COR-L47 (cell line): Measurements from ENCODE around the gene RFX3.

Experiments used
- DNase-seq: peaks from one replicate; lab custom pipeline; 2025; lab: John Stamatoyannopoulos, UW

Gene RFX3

DNA sequence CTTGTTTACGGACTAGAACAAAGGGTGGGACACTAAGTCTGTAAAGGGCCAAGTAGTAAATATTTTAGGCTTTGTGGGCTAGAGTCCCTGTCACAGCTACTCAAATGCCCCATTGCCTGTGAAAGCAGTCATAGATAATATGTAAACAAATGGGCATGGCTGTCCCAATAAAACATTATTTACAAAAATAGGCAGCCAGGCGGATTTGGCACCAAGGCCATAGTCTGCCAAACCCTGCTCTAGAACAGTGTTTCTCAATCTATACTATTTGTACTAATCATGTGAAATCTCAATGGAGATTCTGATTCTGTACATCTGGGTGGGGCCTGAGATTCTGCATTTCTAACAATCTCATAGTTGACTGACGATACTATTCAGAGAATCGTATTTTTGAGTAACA lies 92.0 kb downstream of the RFX3 start:
- no peak for DNase-seq

DNA sequence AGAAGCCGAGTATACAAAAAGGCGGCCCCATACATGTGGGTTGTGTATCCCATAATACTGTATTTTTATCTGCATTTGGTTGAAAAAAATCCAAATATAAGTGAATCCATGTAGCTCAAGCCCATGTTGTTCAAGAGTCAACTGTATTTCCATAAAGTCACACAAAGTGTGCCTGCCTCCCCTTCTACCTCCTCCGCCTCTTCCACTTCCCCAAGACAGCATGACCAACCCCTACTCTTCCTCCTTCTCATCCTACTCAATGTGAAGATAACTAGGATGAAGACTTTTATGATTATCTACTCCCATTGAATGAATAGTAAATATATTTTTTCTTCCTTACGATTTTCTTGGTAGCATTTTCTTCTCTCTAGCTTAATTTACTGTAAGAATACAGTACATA lies 92.7 kb downstream of the RFX3 start:
- DNase-seq = no peak

DNA sequence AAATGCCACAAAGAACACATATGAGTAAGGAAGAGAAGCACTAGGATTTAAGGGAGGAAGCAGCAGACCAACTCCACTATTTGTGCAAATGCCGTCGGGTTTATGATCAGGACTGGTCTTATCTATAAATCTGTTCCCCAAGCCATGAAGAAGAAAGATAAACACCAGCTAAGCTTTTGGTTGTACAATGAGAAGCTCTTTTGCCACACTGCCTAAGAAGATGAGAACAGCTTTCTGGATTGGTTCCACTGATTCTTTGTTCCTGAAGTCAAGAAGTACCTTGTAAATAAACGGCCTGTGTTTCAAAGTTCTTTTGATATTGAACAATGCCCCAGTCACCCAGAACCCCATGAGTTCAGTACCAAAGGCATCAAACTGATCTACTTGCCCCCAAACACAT lies 93.9 kb downstream of the RFX3 start:
- no peak for DNase-seq

DNA sequence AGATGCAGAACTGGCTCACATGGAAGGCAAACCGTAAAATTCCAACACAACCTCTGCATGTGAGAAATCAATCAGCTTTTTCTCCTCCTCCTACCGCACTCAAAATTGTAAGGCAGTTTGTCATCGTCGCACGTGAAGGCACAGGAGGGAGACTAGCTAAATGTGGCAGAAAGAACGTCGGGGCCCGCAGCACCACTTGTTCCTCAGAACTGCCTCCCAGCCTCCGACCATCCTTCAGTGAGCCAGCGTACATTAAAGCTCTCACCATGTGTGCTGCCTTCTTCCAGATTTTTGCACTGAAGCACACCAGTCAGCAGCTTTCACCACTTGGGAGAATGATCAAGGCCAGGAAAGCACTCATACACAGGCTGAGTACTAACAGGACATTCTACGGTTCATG lies 105.9 kb downstream of the RFX3 start:
- no peak for DNase-seq

DNA sequence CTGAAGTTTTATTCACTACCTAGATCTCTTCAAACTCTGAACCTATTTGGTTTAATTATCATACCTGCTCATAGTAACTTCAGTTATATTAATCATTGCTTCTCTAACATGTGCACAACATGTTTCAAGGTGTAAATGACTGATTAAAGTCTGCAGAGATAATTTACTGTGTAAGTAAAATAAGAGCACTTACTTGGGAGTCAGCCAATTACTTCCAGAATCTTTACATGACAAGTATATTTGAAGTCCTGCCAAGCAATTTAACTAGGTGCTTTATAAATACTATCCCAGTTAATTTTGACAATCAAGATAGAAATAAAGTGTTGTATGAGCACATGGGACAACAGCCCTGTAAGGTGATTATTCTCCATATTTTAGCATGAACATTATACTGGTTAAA lies 109.9 kb downstream of the RFX3 start:
- no peak for DNase-seq

DNA sequence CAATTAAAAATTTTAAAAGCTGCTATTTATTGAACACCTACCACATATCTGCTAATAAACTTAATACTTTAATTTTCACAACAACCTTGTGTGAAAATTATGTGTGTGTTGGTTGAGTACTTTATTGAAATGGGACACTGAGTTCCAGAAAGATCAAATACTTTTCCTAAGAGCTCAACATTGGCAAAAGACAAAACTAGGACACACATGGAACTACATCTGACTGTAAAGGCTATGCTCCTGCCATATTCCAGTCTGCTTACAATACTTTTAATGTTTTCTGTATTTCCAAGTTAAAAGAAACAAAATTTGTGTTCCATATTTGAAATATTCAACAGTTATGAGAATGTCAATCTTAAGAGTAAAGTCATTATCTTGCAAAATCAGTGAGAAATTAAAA lies 111.8 kb downstream of the RFX3 start:
- DNase-seq = no peak

DNA sequence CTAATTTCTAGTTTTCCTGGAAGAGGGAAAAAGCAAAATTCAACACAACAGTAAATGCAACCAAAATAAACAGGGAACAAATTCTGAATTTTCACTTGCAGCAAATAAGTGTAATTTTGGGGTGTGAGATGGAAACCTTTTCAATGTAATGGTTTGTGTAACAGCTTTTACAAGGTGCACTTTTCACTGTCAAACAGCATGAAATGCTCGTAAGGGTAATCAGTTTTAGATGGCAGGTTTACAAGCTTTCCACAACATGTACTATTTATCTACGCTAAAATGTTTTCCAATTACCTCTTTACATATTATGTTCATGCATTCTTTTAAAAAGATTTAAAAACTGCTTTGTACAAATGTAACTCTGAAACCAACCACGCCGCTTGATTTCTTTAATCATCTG lies 115.3 kb downstream of the RFX3 start:
- no peak for DNase-seq

DNA sequence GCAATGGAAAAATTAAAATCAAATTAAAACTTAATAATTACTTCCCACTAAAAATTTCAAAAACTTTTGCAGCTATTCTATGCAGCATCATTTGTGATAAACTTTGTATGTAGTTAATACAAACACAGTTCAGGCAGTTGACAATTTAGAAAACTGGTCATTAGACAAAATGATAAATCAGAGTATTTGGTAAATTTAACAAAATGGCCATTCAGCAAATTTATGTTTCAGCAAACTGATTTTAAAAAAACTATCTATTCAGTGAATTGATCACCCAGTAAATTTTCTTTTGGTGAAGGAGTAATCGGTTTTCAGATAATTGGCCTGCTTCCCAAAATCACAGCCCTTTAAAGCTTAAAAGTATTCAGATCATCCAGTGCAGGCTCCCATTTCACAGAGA lies 116.3 kb downstream of the RFX3 start:
- no peak for DNase-seq

DNA sequence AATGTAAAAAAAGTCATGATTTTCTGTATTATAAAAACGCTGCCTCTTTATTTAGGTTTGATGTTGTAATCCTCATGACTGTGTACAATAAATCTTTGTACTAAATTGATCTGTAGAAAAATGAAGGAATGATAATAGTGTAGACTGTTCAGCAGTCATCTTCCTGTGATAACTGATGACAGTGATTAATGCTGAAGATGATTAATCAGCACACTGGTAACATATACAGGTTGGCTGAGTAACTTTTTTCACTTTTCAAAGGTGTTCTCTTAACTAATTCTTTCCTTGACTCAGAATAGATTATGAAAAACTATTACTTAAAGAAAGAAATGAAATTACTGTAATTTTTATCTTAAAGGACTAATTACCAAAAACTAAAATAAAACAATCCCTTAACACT lies 122.5 kb downstream of the RFX3 start:
- DNase-seq = no peak

DNA sequence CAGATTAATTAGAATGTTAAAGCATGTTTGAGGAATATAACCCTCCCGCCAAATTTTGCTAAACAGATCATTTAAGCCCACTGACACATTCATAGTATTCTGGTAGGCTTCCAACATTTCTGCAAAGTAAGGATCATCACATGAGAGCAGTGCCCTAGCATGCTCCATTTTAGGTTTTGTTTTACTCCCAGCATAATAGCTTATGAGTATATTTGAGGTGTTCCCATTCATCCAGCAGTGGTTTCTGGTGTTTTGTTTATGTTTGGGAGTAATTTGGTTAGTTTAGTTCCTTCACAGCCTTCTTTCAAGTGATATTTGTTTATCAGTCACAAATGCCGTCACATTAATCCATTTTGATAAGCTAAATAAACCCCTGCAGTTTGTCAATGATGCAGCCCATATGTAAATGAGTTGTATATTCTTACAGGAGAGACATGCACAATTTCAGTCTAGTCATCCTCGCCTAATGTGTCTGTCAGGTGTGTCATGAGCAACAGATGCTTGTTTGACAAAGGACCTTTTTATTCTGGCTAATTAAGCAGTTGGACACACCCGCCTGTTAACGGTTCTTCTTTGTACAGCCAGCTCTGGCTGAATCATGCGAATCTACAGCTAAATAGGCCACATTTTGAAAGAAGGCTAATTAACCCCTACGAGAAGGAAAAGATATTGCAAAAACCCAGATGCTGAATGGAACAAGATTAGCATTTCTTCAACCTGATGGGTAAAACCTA lies 124.4 kb downstream of the RFX3 start:
- DNase-seq = peak; percentile 93

DNA sequence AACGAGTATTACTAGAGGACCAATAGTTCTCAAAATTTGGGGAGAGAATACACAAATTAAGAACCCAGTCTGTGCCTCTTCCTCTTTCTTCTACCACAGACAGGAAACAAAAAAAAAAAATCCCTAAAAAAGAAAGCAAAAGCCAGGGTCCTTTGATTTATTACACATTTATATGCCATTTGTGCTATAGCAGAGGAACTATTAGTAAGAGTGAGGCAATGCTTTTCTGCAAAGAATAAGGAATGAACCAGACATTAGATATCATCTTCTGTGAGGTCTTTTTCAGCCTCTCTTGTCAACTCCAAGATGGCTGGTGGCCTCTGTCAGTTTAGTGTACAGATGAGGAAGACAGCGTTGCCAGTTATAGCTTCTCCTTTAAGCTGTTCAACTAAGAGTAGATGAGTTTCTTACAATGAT lies 127.6 kb downstream of the RFX3 start:
- DNase-seq = no peak

DNA sequence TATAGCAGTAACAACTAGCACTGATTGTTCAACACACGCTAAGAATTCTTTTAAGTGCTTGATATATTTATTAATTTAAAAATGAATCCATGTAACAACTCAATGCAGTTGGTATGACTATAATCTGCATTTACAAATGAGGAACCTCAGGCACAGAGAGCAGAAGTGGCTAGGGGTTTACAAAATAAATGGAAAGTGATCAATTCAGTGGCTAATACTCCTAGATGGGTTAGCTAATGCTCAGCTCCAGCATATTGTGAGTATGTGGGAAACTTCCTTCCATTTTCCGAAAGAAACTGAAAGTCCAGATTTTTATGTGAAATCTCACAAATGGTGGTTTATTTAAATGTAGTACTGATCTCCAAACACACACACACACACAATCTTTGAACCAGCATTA lies 128.0 kb downstream of the RFX3 start:
- DNase-seq = no peak

DNA sequence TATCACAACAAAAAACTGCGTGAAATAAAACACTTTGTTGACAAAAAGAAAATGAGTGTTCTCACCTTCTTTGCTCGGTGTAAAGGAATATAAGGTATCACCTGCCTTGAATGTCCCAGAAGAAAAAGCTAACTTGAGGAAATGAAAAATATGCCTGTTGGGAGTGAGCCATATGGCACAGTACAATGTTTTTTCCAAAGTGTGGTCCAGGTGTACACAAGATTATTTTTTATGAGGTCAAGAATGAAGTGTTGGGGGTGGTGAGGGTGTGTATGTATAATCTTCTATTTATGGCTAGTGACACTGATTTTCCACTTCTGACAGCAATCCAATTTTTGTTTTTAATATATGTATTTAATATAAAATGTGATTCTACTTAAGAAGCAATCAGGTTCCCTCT lies 134.4 kb downstream of the RFX3 start:
- DNase-seq = no peak

DNA sequence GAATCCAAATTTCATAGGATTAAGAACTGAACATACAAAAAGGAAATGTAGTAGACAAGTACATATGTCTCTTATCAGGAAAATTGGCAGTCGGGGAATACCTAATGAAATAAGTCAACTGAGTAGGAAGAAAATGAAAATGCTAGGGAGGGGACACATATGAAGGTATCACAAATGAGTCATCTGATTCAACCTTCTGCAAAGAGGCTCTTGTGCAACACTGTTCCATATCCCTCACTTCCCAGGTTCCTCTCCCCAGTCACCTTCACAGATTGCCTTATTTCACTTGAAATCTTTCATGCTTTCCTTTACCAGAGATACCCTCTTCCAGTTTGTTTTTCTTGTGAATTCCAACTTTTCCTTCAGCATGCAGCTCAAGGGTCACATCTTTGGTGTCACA lies 139.0 kb downstream of the RFX3 start:
- DNase-seq = no peak

DNA sequence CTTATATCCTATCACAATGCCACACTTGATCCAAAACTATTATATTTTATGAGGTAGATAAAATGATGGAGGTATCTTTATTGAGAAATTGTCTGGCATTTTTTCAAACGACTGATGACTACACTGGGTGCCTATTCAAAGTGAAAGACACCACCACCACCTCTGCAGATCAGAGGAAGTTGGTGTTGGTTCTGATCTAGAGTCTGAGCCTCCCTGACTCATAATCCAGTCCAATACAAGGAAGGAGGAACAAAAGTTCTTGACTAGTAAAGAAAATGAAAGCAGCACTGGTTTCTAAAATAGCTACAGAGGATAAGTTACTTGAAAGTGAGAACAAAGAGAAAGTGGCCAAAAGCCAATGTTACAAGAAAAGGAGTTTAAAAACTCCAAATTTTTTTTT lies 139.9 kb downstream of the RFX3 start:
- no peak for DNase-seq

DNA sequence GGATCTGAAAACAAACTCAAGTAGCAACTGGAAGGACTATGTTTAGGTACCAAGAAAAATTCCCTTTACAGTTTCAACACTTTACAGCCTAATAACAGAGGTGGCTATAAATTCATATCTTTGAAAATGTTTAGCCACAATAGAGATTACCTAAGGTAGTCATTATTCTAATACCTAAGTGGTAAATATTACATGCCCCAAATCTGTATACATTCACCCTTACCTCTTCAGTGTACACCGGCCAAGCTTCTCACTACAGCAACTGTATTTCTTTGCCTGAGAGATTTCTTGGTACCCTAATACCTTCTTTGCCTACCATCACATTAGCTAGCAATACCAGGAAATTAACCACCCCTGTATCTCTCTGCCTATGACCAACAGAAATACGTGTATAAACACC lies 154.0 kb downstream of the RFX3 start:
- DNase-seq = no peak

DNA sequence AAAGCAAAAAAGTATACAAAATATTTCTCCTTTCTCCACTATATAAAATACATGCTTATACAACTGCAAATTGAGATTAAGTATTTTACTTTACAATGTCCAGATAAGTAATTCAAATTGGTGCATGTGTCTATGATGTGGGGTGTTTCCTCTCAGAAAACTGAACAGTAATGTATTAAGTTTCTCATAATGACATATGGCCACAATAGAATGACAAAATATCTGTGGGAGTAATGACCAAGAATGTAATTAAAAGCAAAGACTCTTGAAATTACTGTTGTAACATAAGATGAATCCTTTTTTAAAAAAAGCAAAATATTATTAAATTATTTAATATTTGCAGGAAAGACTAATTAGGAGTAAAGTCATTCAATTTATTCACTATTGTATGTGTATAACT lies 155.1 kb downstream of the RFX3 start:
- DNase-seq = no peak

DNA sequence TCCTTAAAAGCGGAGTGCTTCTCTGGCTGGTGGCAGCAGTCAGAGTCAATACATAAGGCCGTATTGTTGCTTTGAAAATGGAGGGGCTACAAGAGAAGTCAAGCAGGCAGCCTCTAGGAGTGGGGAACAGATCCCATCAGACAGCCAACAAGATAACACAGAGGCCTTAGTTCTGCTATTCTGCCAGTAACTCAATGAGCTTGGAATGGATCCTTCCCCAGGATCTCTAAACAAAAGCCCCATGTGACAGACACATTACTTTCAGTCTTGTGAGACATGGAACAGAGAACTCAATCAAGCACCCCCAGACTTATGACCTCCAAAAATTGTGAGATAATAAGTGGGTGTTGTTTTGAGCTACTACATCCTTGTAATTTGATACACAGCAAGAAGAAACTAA lies 158.6 kb downstream of the RFX3 start:
- DNase-seq = no peak

DNA sequence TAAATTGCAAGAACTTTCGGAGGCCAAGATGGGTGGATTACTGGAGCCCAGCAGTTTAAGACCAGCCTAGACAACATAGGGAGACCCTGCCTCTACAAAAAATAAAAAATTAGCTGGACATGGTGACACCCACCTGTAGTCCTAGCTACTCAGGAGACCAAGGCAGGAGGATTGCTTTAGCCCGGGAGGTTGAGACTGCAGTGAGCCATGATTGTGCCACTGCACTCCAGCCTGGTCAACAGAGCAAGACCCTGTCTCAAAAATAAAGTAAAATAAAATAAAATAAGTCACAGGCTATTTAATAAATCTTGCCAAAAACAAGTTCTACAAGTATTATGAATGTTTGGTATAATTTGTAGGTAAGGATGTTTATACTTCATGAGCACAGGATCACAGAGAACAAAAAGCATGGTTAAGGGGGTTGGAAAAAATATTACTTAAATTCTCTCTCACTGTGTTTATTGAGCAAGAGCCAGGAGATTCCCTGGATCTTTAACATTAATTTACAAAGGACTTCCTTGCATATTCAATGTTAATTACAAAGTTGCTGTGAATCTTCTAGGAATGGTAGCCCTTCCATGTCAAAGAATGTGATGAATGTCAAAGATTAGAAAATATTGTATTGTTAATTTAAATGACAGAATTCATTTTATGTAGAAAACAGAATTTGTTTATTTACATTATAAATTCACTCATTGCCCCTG lies 164.0 kb downstream of the RFX3 start:
- DNase-seq = no peak

DNA sequence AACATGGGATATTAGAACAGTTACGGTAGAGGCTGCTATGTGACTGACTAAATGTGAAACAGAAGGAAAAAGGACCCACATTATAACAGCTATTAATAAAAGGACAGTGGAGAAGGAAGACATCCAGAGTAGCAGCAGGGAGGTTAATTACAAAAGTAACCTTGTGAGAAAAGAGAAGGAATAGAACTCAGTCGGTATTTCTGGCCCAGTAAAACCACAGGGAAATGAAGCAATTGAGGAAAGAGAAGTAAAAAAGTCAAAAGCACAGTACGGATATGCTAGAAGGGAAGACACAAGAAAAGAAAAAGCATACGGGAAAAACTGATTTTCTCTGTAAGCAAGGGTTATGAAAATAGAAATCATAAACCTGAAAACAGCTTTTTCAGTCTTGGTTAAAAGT lies 164.7 kb downstream of the RFX3 start:
- DNase-seq = no peak

DNA sequence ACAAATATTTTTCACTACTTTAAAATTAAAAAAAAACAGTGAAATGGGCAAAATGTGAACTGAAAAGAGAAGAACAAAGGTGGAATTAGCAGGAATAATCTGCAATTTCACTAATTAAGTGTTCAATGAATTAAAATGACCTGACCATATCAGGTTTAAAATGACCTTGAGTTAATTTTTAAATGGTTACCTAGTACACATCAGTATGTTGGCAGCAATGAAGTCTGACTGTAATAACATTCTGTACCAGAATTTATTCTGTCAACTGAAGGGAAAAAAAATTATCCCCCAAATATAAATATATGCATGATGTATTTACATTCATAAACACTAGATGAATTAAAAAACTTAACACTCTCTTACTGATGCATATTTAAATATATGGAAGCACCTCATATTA lies 165.6 kb downstream of the RFX3 start:
- DNase-seq = no peak

DNA sequence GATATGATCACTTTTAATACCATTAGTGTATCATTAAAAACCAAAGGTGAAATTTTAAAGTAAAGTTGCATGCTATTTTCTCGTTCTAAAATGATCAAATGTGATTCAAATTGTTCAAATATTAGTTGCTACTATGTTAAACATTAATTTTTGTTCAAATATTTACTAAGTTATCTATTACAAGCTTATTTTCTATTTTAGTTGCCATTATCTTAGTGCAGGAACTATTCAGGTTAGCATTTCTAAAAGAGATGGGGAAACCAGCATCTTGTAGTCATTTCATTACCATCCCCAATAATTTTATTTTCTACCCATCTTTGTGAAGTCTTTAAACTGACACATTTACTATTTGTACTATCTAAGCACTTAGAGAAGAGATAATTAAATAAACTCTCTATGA lies 166.0 kb downstream of the RFX3 start:
- DNase-seq = no peak

DNA sequence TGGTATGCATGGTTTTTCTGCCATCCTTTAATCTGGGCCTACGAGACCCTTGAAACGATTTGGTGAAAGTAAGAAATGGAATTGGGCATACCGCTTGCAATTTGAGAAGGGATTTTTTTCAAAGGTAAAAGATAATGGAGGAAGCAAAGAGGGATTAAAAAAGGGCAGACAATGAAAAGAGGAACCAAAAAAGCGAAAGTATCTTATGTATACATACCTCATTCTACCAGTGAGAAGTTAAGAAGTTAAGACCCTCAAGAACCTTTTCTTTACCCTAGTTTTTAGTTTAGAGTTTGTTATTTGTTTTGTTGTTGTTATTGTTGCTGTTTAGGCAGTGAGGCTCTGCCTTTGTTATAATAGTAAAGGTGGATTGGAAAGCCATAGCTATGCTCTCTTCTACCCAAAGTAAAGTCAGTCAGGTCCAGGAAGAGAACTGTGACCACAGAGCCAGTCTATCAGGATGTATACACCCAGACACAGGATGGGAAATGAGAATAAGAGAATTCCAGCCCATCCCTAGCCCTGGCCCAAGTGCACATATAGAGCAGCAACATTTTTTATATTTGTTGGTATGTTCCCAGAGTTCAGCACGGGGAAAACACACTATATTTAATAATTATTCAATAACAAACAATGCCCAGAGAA lies 166.6 kb downstream of the RFX3 start:
- DNase-seq = no peak

DNA sequence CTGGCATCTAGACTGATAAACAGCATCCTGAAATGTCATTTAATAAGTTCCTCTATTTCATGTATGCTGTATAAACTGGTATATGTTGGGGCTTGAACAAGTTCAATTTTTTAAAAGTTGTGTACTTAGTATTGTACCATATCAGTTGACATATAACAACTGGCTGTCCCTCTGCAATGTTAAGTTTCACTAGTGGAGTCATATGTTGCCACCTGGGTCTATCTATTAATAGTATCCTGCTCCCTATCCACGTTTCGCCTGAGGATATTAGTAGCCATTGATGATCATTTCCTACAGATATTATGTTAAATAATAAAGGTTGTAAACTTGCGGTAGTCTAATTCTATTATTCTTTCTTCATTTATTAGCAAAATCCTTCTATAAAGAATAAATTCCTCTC lies 177.6 kb downstream of the RFX3 start:
- DNase-seq = no peak
